HG03469 (cell line): Measurements from ENCODE around the gene GEMIN7.

Experiments used
- ATAC-seq: cut with Tn5 transposase; IDR thresholded peaks from one replicate; pipeline ENCODE4 v1.9.1; 2021; ENCODE audit warnings: mild to moderate bottlenecking, moderate library complexity, moderate number of reproducible peaks; ENCODE audit not compliant: unreplicated experiment

GEMIN7 gene

DNA sequence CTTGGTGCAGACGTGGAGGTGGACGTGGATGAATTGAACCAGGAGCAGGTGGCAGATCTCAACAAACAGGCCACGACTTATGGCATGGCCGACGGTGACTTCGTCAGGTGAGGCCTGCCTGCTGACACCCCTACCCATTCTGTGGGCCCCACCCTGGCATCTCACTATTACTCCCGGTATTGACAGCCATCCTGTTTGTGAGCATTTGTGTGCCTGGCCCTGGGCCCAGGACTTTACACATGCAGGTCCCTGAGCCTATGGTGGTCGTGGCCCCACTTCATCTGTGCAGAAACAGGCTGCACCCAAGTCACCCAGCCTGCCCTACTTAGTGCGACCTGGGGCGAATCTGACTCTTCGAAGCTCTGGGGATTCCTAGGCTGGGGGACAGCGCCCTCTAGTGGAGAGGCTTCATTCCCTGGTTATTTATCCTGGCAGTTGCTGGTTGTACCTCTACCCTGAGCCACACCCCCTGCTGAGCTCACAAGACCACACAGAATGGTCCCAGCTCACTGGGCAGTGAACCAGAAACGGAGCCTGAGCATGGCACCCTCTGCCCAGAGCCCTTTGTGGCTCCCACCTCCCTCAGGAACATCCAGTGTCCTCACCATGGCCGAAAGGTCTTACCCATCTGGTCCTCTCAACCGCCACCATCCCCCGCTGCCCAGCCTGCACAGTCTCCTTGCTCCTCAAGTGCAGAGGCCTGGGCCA, 19.6 kb upstream of the GEMIN7 start:
- no peak for ATAC-seq

- no peak for ATAC-seq
Measured at GRCh38 chr19:45061965-45062364, 17.1 kb upstream of the GEMIN7 start.

- no peak for ATAC-seq
Measured at GRCh38 chr19:45063851-45064801, 14.9 kb upstream of the GEMIN7 start.

- ATAC-seq, result no peak
Measured at GRCh38 chr19:45066921-45067661, 12.0 kb upstream of the GEMIN7 start.

GRCh38 chr19:45068041-45068440, 11.0 kb upstream of the GEMIN7 start:
- ATAC-seq, result no peak

DNA sequence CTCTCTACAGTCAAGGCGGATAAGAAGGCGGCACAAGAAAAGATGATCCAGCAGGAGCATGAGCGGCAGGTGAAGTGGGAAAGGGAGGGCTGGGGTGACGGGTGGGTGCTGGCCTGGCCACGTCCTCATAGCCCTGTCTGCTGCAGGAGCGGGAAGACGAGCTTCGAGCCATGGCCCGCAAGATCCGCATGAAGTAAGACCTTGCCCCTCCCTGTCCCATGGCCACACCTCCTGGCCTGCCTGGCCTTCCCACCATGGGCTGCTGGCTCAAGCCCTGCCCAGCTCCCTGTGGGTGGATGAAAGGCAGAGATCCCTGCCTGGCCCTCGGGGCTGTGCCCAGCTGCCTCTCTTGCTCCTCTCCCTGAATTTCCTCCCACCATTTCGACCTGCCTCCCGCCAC, 10.0 kb upstream of the GEMIN7 start:
- no peak for ATAC-seq

GRCh38 chr19:45070214-45070613, 8.8 kb upstream of the GEMIN7 start:
- no peak for ATAC-seq

DNA sequence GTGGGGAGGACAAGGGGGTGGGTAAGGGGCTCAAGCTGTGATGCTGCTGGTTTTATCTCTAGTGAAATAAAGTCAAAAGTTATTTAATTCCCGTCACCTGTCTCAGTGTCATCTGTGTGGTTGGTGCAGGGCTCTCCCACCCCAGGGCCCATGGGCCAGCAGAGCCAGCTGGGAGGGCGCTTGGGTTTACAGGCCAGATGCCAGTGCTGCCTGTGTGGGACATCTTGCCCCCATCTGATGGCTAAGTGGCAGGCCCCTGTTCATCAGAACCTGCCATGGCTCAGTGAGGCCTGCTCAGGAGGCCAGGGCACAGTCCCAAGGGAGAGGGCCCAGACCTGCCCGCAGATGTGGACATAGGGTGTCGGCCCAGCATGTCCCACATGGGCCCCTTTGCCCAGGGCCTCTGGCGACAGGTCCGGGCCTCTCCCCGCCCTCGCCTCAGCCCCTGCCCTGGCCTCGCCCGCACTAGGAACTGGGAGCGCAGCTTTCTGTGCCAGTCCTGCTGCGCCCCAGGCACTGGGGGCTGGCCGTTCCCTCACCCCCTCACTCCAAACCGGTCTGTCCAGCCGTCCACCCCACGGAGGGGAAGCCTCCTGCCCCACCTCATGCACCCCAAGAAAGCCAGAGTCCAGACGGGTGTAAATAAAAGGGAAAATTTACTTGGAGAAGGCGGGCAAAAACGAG, 8.1 kb upstream of the GEMIN7 start:
- ATAC-seq, result no peak

GRCh38 chr19:45071545-45071938, 7.5 kb upstream of the GEMIN7 start:
- no peak for ATAC-seq

- no peak for ATAC-seq
Measured at GRCh38 chr19:45071969-45072790, 6.9 kb upstream of the GEMIN7 start.

- ATAC-seq, result no peak
Measured at GRCh38 chr19:45074744-45075300, 4.2 kb upstream of the GEMIN7 start.

- peak; percentile 31 for ATAC-seq
Measured at GRCh38 chr19:45075301-45076028, 3.6 kb upstream of the GEMIN7 start.

DNA sequence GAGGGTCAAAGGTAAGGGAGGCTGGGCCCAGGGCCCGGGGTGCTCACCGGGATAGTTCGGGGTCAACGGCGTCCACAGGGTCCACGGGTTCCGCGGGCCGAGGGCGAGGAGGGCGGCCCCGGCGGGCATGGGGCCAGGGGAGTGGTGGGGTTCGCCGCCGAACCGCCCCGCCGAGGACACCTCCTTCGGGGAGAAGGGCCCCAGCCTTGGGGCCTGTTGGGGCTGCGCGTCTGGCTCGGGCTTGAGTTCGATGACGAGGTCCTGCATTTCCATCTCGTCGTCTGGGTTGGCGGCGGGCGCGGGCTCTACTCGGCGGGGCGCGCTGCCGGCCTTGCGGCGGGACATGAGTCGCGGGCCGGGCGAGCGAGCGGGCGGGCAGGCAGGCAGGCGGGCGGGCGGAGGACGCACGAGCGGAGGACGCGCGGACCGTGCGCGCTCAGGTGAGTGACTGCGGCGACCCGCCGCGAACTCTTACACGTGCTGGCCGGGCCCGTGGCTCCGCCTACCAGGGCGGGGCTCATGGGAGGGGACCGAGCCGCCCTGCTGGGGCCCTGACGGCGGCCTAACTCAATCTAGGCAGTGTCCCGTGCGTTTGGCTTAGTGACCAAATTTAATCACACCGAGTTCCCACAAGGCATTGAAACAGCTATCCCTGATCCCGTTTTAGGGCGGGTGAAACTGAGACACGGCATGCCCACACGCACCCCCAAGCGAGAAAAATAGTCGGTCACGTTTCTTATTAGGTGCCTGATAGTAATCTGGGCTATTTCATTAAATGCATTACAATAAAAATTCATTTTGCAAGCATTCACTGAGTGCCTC, 2.8 kb upstream of the GEMIN7 start, which contains the start of gene ZNF296:
TSS of gene ZNF296 (minus strand) at position 450 of the 822 bp plus-strand sequence. CDS start at position 345, 105 bp downstream.
- peak; percentile 27 for ATAC-seq

DNA sequence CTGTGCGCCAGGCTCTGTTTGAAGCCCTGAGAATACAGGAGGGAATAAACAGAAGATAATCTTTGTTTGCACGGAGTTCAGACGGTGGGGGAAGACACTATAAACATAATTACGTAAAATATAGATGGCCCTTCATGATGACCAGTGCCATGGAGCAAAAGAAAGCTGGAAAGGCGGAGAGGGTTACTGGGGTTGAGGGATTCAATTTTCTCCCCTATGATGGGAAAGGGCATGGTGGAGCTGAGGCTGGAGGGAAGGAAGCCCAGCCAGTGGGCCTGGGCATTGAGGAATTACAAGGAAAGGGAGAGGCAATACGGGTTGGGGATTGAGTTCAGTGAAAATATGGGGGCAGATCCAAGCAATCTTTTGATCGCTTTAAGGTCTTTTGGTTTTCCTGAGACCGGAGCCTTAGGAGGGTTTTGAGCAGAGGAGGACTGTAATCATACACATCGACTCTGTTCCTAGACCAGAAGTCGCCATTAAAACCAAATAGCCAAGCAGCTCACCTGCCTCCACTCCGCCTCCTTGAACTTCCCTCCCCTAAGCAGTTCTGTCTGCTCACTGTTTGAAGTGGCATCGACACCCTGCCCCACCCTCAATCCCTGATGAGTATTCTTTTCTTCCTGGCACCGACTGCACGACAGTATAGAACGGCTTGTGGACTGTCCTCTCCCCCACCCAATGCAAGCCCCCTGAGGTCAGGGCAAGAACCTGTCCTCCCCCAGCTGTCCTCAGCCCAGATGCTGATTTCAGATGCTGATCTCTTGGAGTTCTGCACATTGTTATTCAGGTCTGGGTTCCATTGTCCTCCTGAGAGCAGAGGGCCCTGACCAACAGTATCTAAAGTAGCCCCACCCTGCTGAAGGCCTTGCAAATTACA, 2.0 kb upstream of the GEMIN7 start:
- ATAC-seq, result no peak

GRCh38 chr19:45078390-45079062, 534 bp upstream of the GEMIN7 start:
- no peak for ATAC-seq

- ATAC-seq, result no peak
Measured at GRCh38 chr19:45079911-45080370, 881 bp downstream of the GEMIN7 start.
